DND-41 (cell line): ENCODE data around the gene TOPAZ1.

Experiments
- ATAC-seq: fragments of 200-7000 bp; cut with Tn5 transposase; 3 replicates; pipeline ENCODE4 v1.9.1; 2021; ENCODE audit warnings: low read depth; ENCODE audit not compliant: insufficient read depth
- DNase-seq: peaks from one replicate; pipeline ENCODE4 v3.0.0-alpha.2; 2020
- H2AFZ ChIP-seq: 2 replicates; pipeline ENCODE4 v1.6.0; 2012; ENCODE audit warnings: low read depth, low read length
- H3K27ac ChIP-seq: 2 replicates; pipeline ENCODE4 v1.5.1; 2012; ENCODE audit warnings: low read length, inconsistent platforms
- H3K27me3 ChIP-seq: fragments of 200-600 bp; sonication (generic); 2 replicates; pipeline ENCODE4 v1.6.0; 2012; ENCODE audit warnings: low read length, mild to moderate bottlenecking, inconsistent platforms; ENCODE audit not compliant: insufficient read depth, poor library complexity
- H3K36me3 ChIP-seq: 2 replicates; pipeline ENCODE4 v1.5.1; 2012; ENCODE audit warnings: low read length, inconsistent platforms; ENCODE audit not compliant: insufficient read depth
- H3K4me1 ChIP-seq: 2 replicates; pipeline ENCODE4 v1.5.1; 2012; ENCODE audit warnings: mild to moderate bottlenecking, low read length; ENCODE audit not compliant: insufficient read depth
- H3K4me2 ChIP-seq: 2 replicates; pipeline ENCODE4 v1.6.0; 2012; ENCODE audit warnings: mild to moderate bottlenecking, moderate library complexity, low read length, inconsistent platforms; ENCODE audit not compliant: insufficient read depth
- H3K4me3 ChIP-seq, 2 experiments: fragments of 200-600 bp in 1 of 2; shearing (Covaris generic) in 1 of 2; 2 replicates each; pipeline ENCODE4 v1.5.1; 2012 to 2016; ENCODE audit warnings: inconsistent platforms in 2 of 2, low read length in 2 of 2, mild to moderate bottlenecking in 2 of 2, low read depth in 1 of 2, moderate library complexity in 1 of 2
- H3K79me2 ChIP-seq: 2 replicates; pipeline ENCODE4 v1.6.0; 2012; ENCODE audit warnings: low read length, inconsistent platforms; ENCODE audit not compliant: insufficient read depth
- H3K9ac ChIP-seq: 2 replicates; pipeline ENCODE4 v1.6.0; 2012; ENCODE audit warnings: low read depth, mild to moderate bottlenecking, inconsistent platforms, low read length, moderate library complexity
- H3K9me3 ChIP-seq: 2 replicates; pipeline ENCODE4 v1.5.1; 2012; ENCODE audit warnings: low read length, moderate library complexity, mild to moderate bottlenecking, inconsistent platforms; ENCODE audit not compliant: insufficient read depth, severe bottlenecking
- H4K20me1 ChIP-seq: 2 replicates; pipeline ENCODE4 v1.6.0; 2012; ENCODE audit warnings: low read length; ENCODE audit not compliant: insufficient read depth
- EZH2 ChIP-seq: IDR thresholded peaks from 3 replicates; pipeline ENCODE4 v1.6.1; 2012; ENCODE audit warnings: borderline replicate concordance, low read depth, mild to moderate bottlenecking, moderate library complexity, low read length, inconsistent platforms; ENCODE audit not compliant: severe bottlenecking
- TF ChIP-seq, protein P1 (sequence below): IDR thresholded peaks from 2 replicates; pipeline ENCODE4 v1.5.1; 2012; ENCODE audit warnings: borderline replicate concordance, low read length, moderate library complexity, mild to moderate bottlenecking; ENCODE audit not compliant: poor library complexity, severe bottlenecking; ENCODE audit errors: extremely low read depth

Gene TOPAZ1

DNA sequence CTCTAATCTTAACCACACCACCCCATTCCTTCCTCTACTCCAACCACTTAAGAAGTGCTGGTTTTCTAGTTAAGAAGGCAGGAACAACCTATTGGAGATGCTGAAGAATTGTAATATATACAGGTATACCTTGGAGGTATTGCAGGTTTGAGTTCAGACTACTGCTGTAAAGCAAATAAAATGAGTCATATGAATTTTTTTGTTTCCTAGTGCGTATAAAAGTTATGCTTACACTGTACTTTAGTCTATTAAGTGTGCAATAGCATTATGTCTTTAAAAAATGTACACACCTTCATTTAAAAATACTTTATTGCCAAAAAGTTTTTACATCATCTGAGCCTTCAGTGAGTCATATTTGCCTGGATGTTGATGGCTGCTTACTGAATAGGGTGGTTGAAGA, 22.5 kb downstream of the TOPAZ1 start:
- DNase-seq (no peak), ATAC-seq (no peak)
- TF ChIP-seq EZH2, result no peak
- TF ChIP-seq, protein P1, sequence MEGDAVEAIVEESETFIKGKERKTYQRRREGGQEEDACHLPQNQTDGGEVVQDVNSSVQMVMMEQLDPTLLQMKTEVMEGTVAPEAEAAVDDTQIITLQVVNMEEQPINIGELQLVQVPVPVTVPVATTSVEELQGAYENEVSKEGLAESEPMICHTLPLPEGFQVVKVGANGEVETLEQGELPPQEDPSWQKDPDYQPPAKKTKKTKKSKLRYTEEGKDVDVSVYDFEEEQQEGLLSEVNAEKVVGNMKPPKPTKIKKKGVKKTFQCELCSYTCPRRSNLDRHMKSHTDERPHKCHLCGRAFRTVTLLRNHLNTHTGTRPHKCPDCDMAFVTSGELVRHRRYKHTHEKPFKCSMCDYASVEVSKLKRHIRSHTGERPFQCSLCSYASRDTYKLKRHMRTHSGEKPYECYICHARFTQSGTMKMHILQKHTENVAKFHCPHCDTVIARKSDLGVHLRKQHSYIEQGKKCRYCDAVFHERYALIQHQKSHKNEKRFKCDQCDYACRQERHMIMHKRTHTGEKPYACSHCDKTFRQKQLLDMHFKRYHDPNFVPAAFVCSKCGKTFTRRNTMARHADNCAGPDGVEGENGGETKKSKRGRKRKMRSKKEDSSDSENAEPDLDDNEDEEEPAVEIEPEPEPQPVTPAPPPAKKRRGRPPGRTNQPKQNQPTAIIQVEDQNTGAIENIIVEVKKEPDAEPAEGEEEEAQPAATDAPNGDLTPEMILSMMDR, result no peak
- Histone ChIP-seq H2AFZ (no peak overlapping the region), H4K20me1 (no peaks in the 10 kb centered on the region), H3K4me3 (no peak overlapping the region), H3K36me3 (no peaks in the 10 kb centered on the region), H3K9ac (no peak overlapping the region), H3K27me3 (peaks cover 5% of the 10 kb centered on the region), H3K4me2 (no peak overlapping the region), H3K9me3 (no peaks in the 10 kb centered on the region), H3K27ac (no peak overlapping the region), H3K79me2 (no peaks in the 10 kb centered on the region), H3K4me1 (no peaks in the 10 kb centered on the region)

DNA sequence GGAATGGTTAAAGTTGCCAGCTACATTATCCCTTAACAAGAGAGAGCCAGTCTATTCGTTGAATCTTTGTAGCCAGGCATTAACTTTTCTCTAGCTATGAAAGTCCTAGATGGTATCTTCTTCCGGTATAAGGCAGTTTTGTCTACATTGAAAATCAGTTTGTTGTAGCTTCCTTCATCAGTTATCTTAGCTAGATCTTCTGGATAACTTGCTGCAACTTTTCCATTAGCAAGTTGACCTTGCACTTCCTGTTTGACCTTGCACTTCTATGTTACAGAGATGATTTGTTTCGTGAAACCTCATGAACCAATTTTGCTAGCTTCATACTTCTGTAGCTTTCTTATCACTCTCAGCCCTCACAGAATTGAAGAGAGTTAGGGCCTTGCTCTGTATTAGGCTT, 24.1 kb downstream of the TOPAZ1 start:
- ATAC-seq, result no peak
- Histone ChIP-seq H4K20me1 (no peaks in the 10 kb centered on the region), H2AFZ (no peak overlapping the region), H3K4me3 (no peak overlapping the region), H3K4me1 (no peaks in the 10 kb centered on the region), H3K27ac (no peak overlapping the region), H3K4me2 (no peak overlapping the region), H3K9me3 (no peaks in the 10 kb centered on the region), H3K27me3 (no peaks in the 10 kb centered on the region), H3K36me3 (no peaks in the 10 kb centered on the region), H3K9ac (no peak overlapping the region), H3K79me2 (no peaks in the 10 kb centered on the region)
- no peak for TF ChIP-seq EZH2
- TF ChIP-seq, protein P1, result no peak
- no peak for DNase-seq

DNA sequence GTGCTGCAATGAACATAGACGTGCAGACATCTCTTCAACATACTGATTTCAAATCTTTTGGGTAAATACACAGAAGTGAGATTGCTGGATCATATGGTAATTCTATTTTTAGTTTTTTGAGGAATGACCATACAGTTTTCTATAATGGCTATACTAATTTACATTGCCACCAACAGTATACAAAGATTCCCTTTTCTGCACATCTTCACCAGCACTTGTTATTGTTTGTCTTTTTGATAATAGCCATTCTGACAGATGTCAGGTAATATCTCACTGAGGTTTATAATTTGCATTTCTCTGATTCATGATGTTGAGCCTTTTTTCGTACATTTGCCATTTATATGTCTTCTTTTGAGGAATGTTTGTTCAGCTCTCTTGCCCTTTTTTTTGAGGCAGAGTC, 30.5 kb downstream of the TOPAZ1 start:
- H2AFZ ChIP-seq, result no peak overlapping the region
- ATAC-seq (no peak), DNase-seq (no peak)
- H3K4me3 ChIP-seq, result no peak overlapping the region
- H3K79me2 ChIP-seq, result no peaks in the 10 kb centered on the region
- H3K9me3 ChIP-seq, result no peaks in the 10 kb centered on the region
- H4K20me1 ChIP-seq, result no peaks in the 10 kb centered on the region
- no peak for TF ChIP-seq EZH2
- TF ChIP-seq, protein P1, result no peak
- no peak overlapping the region for H3K27ac ChIP-seq
- H3K4me2 ChIP-seq, result no peak overlapping the region
- H3K4me1 ChIP-seq, result no peaks in the 10 kb centered on the region
- peaks cover 2% of the 10 kb centered on the region for H3K27me3 ChIP-seq
- H3K36me3 ChIP-seq, result no peaks in the 10 kb centered on the region
- H3K9ac ChIP-seq, result no peak overlapping the region

DNA sequence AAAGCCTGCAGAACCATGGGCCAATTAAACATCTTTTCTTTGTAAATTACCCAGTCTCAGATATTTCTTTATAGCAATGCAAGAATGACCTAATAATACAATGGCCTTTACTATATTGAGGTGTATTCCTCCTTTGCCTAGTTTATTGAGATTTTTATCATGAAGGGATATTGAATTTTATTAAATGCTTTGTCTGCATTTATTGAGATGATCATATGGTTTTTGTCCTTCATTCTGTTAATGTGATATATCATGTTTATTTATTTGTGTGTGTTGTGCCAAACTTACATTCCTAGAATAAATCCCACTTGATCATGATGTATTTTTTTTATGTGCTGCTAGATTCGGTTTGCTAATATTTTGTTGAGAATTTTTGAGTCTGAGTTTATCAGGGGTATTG, 36.2 kb downstream of the TOPAZ1 start:
- H3K79me2 ChIP-seq, result no peaks in the 10 kb centered on the region
- no peaks in the 10 kb centered on the region for H4K20me1 ChIP-seq
- no peak for TF ChIP-seq EZH2
- TF ChIP-seq, protein P1, result no peak
- no peak overlapping the region for H3K27ac ChIP-seq
- no peak for DNase-seq
- no peak overlapping the region for H3K9ac ChIP-seq
- no peak overlapping the region for H3K4me3 ChIP-seq
- H2AFZ ChIP-seq, result no peak overlapping the region
- no peaks in the 10 kb centered on the region for H3K36me3 ChIP-seq
- no peaks in the 10 kb centered on the region for H3K9me3 ChIP-seq
- no peak for ATAC-seq
- peaks cover 2% of the 10 kb centered on the region for H3K27me3 ChIP-seq
- no peaks in the 10 kb centered on the region for H3K4me1 ChIP-seq
- H3K4me2 ChIP-seq, result no peak overlapping the region
